HCT116 (cell line): ENCODE data around the gene ARHGAP29. TPM values are rescaled to one million over a fixed set of nuclear protein-coding genes. Genes with fewer than 3 reads are reported as not detected.

Experiments used
- ATAC-seq: fragments of 200-7000 bp; cut with Tn5 transposase; 2 replicates; pipeline ENCODE4 v1.9.1; 2020; ENCODE audit warnings: mild to moderate bottlenecking, moderate library complexity
- BruUV-seq: library from RNA; stranded (reverse); fragments of 400-500 nt; replicated peaks from 2 replicates; lab custom pipeline; 2021; lab: Mats Ljungman, UMichigan
- CTCF ChIA-PET: fragments of 300-600 bp; sonication (Branson Sonifier 250); formaldehyde crosslinking; loops from one replicate; lab custom pipeline; 2021; ENCODE audit warnings: antibody characterized with exemption; lab: Charles Lee
- POLR2A ChIA-PET: fragments of 300-600, 350-600 bp; sonication (Branson Sonifier 250); formaldehyde crosslinking; loops from one replicate; lab custom pipeline; 2021; ENCODE audit warnings: antibody characterized with exemption; lab: Charles Lee
- RAD21 ChIA-PET, 2 experiments: fragments of 300-600 bp; sonication (Branson Sonifier 250); formaldehyde crosslinking; loops; one replicate each; lab custom pipeline; 2023; ENCODE audit warnings: low total read pairs in 2 of 2; ENCODE audit not compliant: uncharacterized antibody in 2 of 2, unreplicated experiment in 2 of 2, low non-redundant PET in 1 of 2; lab: Charles Lee
- DNase-seq: peaks from one replicate; pipeline ENCODE4 v3.0.0-alpha.2; 2010; ENCODE audit warnings: low read depth, low spot score
- H2AFZ ChIP-seq: fragments of 200-600 bp; shearing (Covaris generic), sonication (generic); 2 replicates; pipeline ENCODE4 v1.6.1; 2017; ENCODE audit warnings: low read depth, mixed run types, mixed read lengths, antibody characterized with exemption, low read length; ENCODE audit not compliant: poor library complexity, severe bottlenecking
- H3K27ac ChIP-seq: 2 replicates; pipeline ENCODE4 v1.5.1; 2012; ENCODE audit warnings: low read depth, low read length
- H3K27me3 ChIP-seq: fragments of 200-600 bp; sonication (generic); 2 replicates; pipeline ENCODE4 v1.6.1; 2016; ENCODE audit warnings: mixed run types, low read length, mixed read lengths; ENCODE audit not compliant: insufficient read depth
- H3K36me3 ChIP-seq, 2 experiments: fragments of 200-500 bp in 1 of 2; fragments of 200-600 bp in 1 of 2; sonication (Bioruptor generic) in 1 of 2; sonication (generic) in 1 of 2; 2 replicates each; pipeline versions ENCODE4 v1.5.1 to v1.6.1; 2014 to 2016; ENCODE audit warnings: low read length in 2 of 2, inconsistent platforms in 1 of 2, mixed read lengths in 1 of 2, mixed run types in 1 of 2; ENCODE audit not compliant: insufficient read depth in 2 of 2, control insufficient read depth in 1 of 2
- H3K4me1 ChIP-seq, 2 experiments: fragments of 200-600 bp in 1 of 2; sonication (generic) in 1 of 2; 2 replicates each; pipeline versions ENCODE4 v1.5.1 to v1.6.1; 2012 to 2017; ENCODE audit warnings: low read length in 2 of 2, inconsistent platforms in 1 of 2, mild to moderate bottlenecking in 1 of 2, mixed read lengths in 1 of 2, mixed run types in 1 of 2, moderate library complexity in 1 of 2; ENCODE audit not compliant: insufficient read depth in 2 of 2, control insufficient read depth in 1 of 2
- H3K4me2 ChIP-seq: fragments of 200-600 bp; sonication (generic); 2 replicates; pipeline ENCODE4 v1.6.1; 2017; ENCODE audit warnings: mixed run types, low read length, mixed read lengths
- H3K4me3 ChIP-seq, 2 experiments: fragments of 200-600 bp in 1 of 2; sonication (generic) in 1 of 2; replicated peaks in 1 of 2; 2 replicates each; pipeline ENCODE4 v1.5.1; 2011 to 2016; ENCODE audit warnings: low read length in 2 of 2, control low read depth in 1 of 2, low read depth in 1 of 2, mild to moderate bottlenecking in 1 of 2, mixed read lengths in 1 of 2, mixed run types in 1 of 2
- H3K79me2 ChIP-seq: fragments of 200-600 bp; sonication (generic); 2 replicates; pipeline ENCODE4 v1.6.1; 2017; ENCODE audit warnings: mild to moderate bottlenecking, mixed run types, low read length, moderate library complexity, mixed read lengths; ENCODE audit not compliant: insufficient read depth
- H3K9ac ChIP-seq: fragments of 200-600 bp; sonication (generic); 2 replicates; pipeline ENCODE4 v1.6.1; 2016; ENCODE audit warnings: low read length, mixed read lengths
- H3K9me2 ChIP-seq: fragments of 200-600 bp; sonication (generic), shearing (Covaris generic); 2 replicates; pipeline ENCODE4 v1.6.1; 2017; ENCODE audit warnings: mixed run types, mild to moderate bottlenecking, moderate library complexity; ENCODE audit not compliant: insufficient read depth
- H3K9me3 ChIP-seq, 2 experiments: fragments of 200-500 bp in 1 of 2; fragments of 200-600 bp in 1 of 2; sonication (Bioruptor generic) in 1 of 2; sonication (generic) in 1 of 2; 2 replicates each; pipeline ENCODE4 v1.6.1; 2014 to 2017; ENCODE audit warnings: low read length in 2 of 2, mixed read lengths in 2 of 2, inconsistent platforms in 1 of 2, low read depth in 1 of 2, mild to moderate bottlenecking in 1 of 2, mixed run types in 1 of 2, moderate library complexity in 1 of 2; ENCODE audit not compliant: control insufficient read depth in 1 of 2, insufficient read depth in 1 of 2
- H4K20me1 ChIP-seq: fragments of 200-600 bp; sonication (generic), shearing (Covaris generic); 2 replicates; pipeline ENCODE4 v1.6.1; 2017; ENCODE audit warnings: mixed run types, mild to moderate bottlenecking, moderate library complexity; ENCODE audit not compliant: insufficient read depth
- CBX3 ChIP-seq: IDR thresholded peaks from 2 replicates; pipeline ENCODE4 v1.6.1; 2012; ENCODE audit warnings: low read depth
- CEBPB ChIP-seq: IDR thresholded peaks from 2 replicates; pipeline ENCODE4 v1.6.1; 2012; ENCODE audit warnings: low read depth
- EGR1 ChIP-seq: IDR thresholded peaks from 2 replicates; pipeline ENCODE4 v1.6.1; 2012; ENCODE audit warnings: low read depth
- ELF1 ChIP-seq: IDR thresholded peaks from 2 replicates; pipeline ENCODE4 v1.6.1; 2012; ENCODE audit warnings: low read depth, borderline replicate concordance
- FOSL1 ChIP-seq: IDR thresholded peaks from 2 replicates; pipeline ENCODE4 v1.6.1; 2012; ENCODE audit warnings: low read depth
- JUND ChIP-seq: IDR thresholded peaks from 2 replicates; pipeline ENCODE4 v1.6.1; 2012
- MAX ChIP-seq: IDR thresholded peaks from 2 replicates; pipeline ENCODE4 v1.6.1; 2012
- POLR2A ChIP-seq: IDR thresholded peaks from 2 replicates; pipeline ENCODE4 v1.7.0; 2011; ENCODE audit warnings: borderline replicate concordance; ENCODE audit not compliant: insufficient read depth, insufficient read length; ENCODE audit errors: extremely low read depth
- POLR2AphosphoS5 ChIP-seq: IDR thresholded peaks from 2 replicates; pipeline ENCODE4 v1.6.1; 2011; ENCODE audit warnings: mild to moderate bottlenecking, low read depth, low read length, moderate library complexity
- RAD21 ChIP-seq: IDR thresholded peaks from 2 replicates; pipeline ENCODE4 v1.6.1; 2012; ENCODE audit warnings: low read depth, mild to moderate bottlenecking
- REST ChIP-seq: IDR thresholded peaks from 2 replicates; pipeline ENCODE4 v1.6.1; 2012; ENCODE audit warnings: low read depth
- SIN3A ChIP-seq: IDR thresholded peaks from 2 replicates; pipeline ENCODE4 v1.6.1; 2012; ENCODE audit warnings: low read depth
- SP1 ChIP-seq: IDR thresholded peaks from 2 replicates; pipeline ENCODE4 v1.6.1; 2012; ENCODE audit warnings: low read depth
- TCF7L2 ChIP-seq: IDR thresholded peaks from 2 replicates; pipeline ENCODE4 v1.7.0; 2011; ENCODE audit warnings: borderline replicate concordance, inconsistent platforms; ENCODE audit not compliant: insufficient read depth, insufficient read length; ENCODE audit errors: extremely low read depth
- ZFX ChIP-seq: fragments of 450-650 bp; IDR thresholded peaks from 2 replicates; pipeline ENCODE4 v1.6.1; 2017
- intact Hi-C: fragments of 100-400 bp; cut with micrococcal nuclease; formaldehyde crosslinking; loops from 2 replicates; pipeline ENCODE4 v1.10.0; 2022
- total RNA-seq: library from RNA; stranded (reverse); gene quantifications from one replicate; pipeline ENCODE4 v1.2.1, GENCODE V29; 2021; ENCODE audit not compliant: unreplicated experiment

ARHGAP29 gene
- total RNA-seq, 1 experiment from 2014 or later, result 128 TPM

GRCh38 chr1:94281361-94282142 lies 44.2 kb upstream of the ARHGAP29 start:
- Histone ChIP-seq H3K4me2 (peak overlapping the region; percentile 68), H3K9me2 (no peaks in the 10 kb centered on the region), H3K27me3 (no peaks in the 10 kb centered on the region), H3K27ac (peak overlapping the region; percentile 69), H3K4me1 (peaks cover 51 to 86% of the 10 kb centered on the region in 2 experiments), H3K9me3 (no peaks in the 10 kb centered on the region), H3K9ac (peak overlapping the region; percentile 58), H4K20me1 (no peaks in the 10 kb centered on the region), H3K4me3 (peak overlapping the region in 1 of 2 experiments; percentile 29; a peak in 1 of 4 replicates), H2AFZ (no peak overlapping the region), H3K79me2 (no peaks in the 10 kb centered on the region), H3K36me3 (no peaks in the 10 kb centered on the region)
- BruUV-seq, result no TSS peak
- CTCF ChIA-PET, result interaction anchor here (1.2 kb wide), 1 partner anchor 11 kb away, joined by 3 read pairs; no protein-coding TSS in a partner anchor
- POLR2A ChIA-PET, result interaction anchor here (2.4 to 2.5 kb wide), 2 partner anchors 10 to 44 kb away, joined by 9 to 10 read pairs; partner anchors contain the start of gene ARHGAP29
- DNase-seq (peak; percentile 87), ATAC-seq (peak; percentile 86)
- intact Hi-C loops, result no loop called here
- TF ChIP-seq RAD21 (peak; percentile 23; the same call in 1 of the 2 replicates), TCF7L2 (peak; percentile 100), REST (no peak), EGR1 (no peak; the same call in 1 of the 2 replicates), CEBPB (peak; percentile 78), ELF1 (no peak), SP1 (peak; percentile 89), SIN3A (peak; percentile 68), ZFX (no peak), POLR2A (no peak), MAX (peak; percentile 52), FOSL1 (peak; percentile 62; the same call in 1 of the 2 replicates), CBX3 (0 out of 2 replicates have a peak, but pooled peaks have one; percentile 59), POLR2AphosphoS5 (peak; percentile 50; the same call in 1 of the 2 replicates), JUND (peak; percentile 85)
- RAD21 ChIA-PET, result no interaction called here
